Kidney capillary endothelial cell (primary cell): ENCODE results near the gene HCRTR2.
"Not testable (repeated sequence)": the region's sequence is repeated elsewhere in the genome, so short reads cannot be mapped to it uniquely, and the experiment has no call there.

Experiments
- DNase-seq: peaks from one replicate; pipeline ENCODE4 v3.0.0-alpha.2; 2018; ENCODE audit warnings: low spot score

The HCRTR2 gene

DNA sequence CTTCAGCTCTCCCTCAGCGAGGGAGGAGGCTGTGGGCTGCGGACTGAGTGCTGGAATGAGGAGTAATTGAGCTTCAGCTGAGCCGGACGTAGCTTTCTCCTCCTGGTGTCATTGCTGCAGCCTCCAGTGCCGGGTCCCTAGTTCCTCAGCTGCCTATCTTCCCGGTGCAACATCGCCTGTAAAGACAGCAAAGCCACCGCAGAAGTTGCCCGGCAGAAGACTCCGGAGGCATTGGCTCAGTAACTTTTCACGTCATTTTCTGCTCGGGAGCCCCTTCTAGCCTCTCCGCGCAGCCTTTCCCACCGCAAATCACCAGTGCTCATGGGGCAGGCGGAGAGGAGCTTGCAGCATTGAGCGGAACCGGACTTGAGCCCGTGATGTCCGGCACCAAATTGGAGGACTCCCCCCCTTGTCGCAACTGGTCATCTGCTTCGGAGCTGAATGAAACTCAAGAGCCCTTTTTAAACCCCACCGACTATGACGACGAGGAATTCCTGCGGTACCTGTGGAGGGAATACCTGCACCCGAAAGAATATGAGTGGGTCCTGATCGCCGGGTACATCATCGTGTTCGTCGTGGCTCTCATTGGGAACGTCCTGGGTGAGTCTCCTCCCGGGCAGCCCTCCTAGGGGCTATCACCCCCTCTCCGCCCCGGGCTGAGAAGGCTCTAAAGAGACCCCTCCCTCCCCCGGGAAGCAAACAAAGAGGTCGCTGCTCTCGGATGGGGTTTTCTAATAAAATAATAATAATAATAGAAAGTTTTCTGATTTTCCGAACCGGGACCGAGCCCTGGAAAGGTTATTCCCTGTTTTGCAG lies at the start of gene HCRTR2:
Gene HCRTR2, plus strand, starts transcription at position 305 of the 816 bp plus-strand sequence. Its CDS starts 73 bp downstream, at position 378.
- no peak for DNase-seq

DNA sequence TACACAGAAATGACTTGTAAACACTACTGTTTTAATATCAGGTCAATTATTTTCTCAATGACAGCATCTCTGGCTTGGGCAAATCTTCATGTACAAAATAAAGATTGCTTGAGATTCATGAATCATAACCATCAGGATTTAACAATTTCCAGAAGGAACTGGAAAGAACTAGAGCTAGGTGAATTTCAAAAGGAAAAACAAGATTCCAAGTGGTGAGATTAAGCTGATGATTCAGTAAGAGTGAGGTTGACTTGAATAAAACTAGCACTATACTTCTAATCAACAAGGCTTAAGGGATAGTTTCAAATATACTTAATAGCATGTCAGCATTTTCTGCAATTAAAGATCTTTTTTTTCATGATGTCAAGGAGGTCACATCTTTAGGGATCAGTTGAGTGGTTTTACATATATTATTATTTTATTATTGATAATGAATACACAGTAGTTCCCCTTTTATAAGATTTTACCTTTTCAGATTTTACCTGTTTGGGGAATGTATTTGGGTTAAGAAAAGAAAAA lies 43.5 kb upstream of the HCRTR2 start:
- no peak for DNase-seq

DNA sequence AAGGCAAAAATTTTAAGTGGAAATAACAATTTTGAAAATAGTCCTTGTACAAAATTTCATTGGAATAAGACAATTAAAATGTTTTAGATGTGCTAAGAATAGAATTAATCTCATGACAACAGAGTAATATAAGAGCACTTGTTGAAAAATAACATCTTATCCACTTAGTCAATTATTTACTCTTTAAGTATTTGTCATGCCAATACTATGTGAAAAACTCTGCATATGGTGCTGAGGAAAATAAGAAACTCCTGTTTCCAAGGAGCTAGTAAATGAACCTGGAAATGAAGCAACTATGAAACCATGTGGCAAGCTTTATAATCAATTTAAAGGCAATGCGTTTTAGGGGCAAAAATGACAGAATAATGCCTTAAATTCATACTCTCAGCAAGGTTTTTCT lies 42.7 kb upstream of the HCRTR2 start:
- no peak for DNase-seq

DNA sequence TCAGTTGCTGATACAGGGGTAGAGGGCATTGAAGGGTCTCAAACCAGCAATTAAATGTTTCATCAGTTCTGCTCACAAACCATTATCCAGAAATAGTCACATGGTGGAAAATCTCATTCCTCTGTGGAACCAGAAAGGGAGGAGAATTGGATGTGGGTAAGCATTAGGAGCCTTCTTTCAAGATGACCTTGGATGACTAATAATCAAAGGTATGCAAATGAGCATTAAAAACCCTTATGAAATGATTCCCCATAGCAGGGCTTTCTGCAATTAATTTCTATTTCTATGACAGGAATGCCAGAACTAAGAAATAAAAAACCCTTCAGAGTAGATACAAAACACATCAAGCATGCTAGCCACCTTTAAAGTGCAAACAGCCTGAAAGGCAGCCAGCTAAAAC lies 37.4 kb upstream of the HCRTR2 start:
- DNase-seq, result no peak

DNA sequence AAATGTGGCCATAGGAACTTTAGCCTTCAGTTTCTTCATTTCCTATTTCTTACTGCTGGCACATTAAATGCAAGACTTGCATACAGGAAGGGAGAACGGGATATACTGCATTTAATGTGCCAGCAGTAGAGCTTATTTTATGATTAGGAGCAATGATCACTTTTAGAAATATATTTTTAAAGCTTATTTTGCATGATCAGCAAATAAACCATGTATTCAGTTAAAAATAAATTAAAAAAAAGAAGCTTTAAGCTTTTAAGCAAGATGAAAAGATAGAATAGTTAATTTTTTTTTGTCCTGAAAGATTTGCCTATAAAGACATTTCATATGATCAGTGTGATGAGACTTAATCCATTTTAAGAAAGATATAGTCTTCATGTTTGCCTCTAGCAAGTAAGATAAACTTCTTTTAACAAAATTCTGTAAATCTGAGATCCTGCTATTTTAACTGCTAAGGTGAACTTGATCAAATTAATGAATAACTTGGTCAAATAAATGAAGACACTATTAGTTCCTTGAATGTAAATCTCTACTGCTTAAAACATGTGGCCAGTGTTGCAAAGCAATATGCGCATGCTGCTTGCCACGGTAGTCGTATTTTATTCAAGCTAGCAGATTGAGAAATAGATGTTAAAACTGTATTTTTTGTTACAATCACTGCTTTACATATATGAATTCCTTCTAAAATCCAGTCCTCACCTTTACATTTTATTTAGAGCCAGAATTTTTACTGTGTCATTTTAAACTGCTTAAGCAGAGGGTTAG lies 36.2 kb upstream of the HCRTR2 start:
- DNase-seq, result no peak

DNA sequence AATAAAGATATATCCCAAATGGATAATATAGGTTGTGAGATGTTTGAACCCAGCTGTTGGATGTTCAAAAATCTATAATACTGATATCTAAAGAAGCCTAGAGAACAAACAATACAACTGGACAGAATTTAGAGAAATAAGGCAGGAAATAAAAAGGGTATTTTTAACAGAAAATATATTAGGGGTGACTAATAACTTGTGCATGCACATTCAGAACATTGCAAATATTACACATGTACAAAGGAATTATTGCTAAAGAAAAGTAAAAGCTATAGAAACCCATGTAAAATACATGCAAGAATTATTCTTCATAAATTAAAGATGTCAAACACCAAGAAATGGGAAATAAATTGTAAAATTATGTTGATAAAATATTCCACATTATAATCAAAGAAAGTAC lies 32.7 kb upstream of the HCRTR2 start:
- DNase-seq, result no peak

DNA sequence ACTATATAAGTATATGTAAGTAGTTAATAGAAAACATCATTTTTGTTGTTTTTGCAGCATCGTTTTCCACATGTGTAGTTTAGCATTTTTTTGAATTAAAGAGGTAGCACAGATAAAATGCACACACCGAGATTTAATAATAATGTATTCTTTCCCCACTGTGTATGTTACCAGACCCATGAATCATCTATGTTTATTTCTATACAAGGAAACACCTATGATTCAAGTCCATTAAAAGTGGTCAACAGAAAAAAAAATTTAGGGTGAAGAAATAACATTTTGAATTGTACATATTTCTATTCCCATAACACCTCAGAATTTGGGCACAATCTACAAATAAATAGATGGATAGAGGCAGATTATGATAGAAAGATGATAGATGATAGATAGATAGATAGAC lies 31.7 kb upstream of the HCRTR2 start:
- DNase-seq, result no peak

DNA sequence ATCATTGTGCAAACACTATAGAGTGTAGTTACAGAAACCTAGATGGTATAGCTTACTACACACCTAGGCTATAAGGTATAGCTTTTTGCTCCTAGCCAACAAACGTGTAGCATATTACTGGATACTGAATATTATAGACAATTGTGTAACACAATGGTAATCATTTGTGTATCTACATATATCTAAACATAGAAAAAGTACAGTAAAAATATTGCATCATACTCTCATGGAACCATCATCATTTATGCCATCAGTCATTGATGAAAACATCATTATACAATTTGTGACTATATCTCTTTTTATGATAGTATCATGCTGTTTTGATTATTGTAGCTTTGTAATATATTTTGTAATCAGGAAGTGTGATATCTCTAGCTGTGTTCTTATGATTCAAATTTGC lies 21.0 kb upstream of the HCRTR2 start:
- no peak for DNase-seq

DNA sequence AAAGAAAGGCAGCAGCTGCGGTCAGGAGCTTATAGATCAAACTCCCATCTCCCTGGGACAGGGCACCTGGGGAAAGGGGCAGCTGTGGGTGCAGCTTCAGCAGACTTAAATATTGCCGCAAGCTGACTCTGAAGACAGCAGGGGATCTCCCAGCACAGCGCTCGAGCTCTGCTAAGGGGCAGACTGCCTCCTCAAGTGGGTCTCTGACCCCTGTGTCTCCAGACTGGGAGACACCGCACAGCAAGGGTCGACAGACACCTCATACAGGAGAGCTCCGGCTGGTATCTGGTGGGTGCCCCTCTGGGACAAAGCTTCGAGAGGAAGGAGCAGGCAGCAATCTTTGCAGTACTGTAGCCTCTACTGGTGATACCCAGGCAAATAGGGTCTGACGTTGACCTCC lies 15.5 kb upstream of the HCRTR2 start:
- DNase-seq, result not testable (repeated sequence)

DNA sequence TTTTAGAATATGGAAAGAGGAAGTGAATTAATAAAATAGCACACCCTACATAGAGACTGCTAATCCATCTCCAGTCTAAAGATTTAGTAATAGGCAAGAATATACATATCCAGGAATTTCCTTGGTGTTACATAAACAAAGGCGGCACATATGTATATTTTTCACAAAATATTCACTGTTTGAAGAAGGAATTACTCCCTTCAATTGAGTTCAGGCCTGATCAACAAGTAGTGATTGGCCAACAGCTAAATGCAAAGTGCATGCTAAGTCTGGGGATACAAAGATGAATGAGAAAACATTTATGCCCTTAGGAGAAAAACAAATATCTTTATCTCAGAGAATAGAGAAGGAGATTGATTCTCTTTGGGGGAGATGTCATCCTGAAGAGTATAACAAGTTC lies 6.5 kb upstream of the HCRTR2 start:
- DNase-seq, result no peak

DNA sequence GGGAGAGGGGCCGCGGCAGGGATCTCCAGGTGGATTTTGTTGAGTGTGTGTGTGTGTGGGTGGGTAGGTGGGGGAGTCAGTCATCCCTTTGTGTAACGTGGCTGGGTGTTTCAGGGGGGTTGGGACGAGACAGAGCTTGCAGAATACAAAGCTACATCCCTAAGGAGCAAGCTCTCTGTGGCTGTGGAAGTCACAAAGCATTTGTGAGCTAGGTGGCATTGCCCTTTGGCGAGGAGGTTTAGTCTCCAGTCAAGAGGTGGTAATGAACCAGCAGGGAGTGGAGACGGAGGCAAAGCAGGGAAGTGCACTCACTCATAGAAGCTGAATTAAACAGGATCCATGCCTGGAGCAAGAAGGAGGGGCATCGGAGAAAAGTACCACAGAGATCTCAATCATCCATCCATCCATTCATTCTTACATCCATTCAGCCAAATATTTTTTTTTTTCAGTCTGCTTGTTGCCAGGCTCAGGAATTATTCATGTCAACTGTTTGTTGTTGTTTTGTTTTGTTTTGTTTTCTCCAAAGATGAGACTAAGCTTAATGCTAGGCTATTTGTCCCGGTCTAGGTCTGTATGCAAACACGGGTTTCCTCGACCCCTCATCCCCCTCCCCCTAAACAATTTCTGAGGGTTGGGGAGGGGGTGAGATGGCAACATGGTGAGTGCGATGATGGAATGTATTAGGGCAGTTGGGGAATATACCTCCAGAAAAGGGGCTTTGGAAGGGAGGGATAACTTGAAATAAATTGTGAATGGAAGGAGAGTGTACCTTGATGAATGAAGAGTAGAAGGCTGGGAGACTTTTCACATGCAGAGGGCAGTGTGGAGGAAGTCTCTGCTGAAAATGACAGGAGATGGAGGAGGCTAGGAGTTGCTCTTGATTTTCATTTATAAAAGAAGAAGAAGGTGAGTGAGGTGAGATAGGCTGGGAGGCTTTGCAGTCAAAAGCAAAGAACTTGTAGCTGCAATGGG lies 1.0 kb downstream of the HCRTR2 start:
- DNase-seq, result no peak

DNA sequence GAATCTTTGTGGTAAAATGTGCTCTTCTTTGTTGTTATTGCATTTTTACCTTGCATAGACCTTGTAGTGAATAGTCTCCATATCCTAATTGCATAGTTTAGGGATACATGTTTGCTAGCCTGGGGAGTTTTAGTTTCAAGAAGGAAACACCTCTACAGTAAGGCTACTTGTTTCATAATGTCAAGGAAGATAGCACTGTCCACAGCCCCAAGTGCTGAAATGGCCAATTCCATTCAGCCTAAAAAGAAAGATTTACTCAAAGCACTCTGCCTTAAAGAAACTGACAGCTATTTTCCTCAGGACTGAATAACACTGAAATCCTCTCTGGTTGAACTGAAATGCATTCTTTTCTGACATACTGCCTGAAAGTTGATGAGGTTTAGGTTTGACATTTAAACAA lies 2.6 kb downstream of the HCRTR2 start:
- DNase-seq, result no peak

DNA sequence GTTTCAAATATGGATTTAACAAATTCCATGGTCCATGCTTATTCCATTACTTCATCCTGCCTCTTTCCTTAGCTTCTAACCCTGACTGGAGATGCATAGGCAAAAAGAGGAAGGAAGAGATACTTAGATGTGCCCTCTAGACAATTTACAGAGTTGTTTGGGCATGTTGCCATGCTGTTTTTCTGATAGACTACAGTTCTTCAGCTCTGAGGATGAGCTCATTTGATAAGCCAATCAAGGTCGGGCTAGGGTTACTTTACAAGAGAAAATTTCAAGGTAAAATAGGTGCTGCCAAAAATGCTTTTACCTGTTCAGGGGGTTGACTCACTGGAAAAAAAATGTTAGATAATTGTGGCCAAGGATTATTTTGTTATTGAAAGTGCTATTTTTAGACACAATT lies 5.9 kb downstream of the HCRTR2 start:
- DNase-seq, result no peak

DNA sequence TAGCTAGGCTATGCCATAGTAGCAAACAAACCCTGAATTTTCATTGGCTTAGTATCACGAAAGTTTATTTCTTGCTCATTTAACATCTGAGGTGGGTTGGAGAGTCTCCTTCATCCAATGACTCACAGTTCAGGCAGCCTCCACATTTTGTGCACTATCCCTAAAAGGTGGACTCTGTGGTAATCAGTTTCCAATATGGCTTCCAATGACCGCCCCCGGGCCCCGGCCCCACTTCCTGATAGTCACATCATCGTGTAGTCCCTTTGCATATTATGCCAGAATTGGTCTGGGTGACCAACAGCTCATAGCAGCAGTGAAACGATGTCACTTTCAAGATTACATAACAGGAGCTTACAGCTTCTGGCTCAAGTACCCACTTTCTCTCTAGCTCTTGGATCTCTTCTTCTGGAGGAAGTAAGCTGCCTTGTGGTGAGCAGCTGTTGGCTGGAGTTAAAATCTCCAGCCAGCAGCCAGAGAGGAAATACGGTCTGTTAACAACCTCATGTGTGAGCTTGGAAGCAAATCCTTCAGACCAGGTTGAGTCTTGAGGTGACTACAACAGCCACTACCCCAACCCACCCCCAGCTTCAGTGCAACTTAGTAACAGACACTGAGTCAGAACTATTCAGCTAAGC lies 7.8 kb downstream of the HCRTR2 start:
- DNase-seq, result no peak

DNA sequence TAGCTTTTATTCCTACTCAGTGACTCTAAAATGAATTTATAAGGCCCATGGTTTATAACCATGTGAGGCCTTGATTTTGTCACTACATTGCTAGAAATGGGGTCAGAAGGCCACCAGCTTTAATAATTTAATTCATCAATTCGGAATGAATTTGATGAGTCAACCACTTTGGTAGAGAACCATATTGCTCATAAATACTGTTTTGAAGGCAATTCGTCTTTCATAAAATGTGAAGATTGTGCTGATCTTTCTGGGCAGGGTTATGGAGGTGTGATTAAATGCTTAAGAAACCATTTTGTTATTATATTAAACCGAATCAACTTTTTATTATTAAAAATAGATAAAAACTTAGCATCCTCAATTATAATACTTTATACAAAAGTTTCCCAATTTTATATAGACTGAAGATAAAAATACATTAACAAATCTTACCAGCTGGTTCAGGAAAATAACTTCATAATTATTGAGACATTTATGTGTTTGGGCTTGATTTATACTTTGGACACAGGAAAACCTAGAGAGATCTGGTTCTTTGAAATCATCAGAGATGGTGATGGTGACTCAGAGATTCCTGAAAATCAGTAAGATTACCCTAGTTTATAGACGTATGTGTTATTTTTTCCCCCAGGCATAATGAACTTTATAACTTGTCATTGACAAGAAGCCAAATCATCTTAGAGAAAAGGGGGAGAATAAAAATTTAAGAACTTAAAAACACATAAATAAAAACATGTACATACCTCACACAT lies 10.6 kb downstream of the HCRTR2 start:
- DNase-seq, result no peak

DNA sequence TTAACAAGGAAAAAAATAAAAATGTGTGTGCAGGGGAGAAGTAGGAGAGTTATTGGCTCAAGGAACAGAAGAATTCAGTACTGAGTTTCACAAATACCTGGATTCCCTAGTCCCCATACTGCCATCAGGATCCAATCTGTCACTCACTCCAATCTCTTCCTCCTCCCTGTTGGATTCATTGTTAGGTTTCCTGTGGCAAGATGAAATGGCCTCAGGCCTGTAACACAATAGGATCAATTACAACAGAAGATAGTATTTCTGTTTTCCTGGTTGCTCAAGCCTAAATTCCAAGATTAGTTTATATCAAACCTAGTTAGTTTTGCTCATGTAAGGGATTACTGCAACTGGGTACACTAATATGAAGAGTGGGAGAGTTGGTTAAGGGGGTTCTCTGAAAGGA lies 24.4 kb downstream of the HCRTR2 start:
- no peak for DNase-seq

DNA sequence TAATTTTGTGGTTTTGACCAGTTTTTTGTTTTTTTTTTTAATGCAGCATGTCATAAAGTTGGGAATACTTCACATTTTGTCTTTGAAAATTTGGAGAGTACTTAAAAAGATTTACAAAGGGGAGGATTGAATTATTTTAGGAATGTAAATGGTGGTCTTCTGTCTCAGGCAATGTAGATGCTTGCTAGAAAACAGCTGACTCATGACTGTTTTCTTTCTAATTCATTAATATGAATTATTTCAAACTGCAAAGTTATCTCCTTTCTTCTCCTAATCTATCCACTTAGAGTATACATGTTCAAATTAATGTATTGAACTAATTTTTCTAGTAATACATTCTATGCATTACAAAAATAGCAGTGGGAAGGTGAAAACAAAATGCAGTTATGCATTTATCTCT lies 24.9 kb downstream of the HCRTR2 start:
- no peak for DNase-seq

DNA sequence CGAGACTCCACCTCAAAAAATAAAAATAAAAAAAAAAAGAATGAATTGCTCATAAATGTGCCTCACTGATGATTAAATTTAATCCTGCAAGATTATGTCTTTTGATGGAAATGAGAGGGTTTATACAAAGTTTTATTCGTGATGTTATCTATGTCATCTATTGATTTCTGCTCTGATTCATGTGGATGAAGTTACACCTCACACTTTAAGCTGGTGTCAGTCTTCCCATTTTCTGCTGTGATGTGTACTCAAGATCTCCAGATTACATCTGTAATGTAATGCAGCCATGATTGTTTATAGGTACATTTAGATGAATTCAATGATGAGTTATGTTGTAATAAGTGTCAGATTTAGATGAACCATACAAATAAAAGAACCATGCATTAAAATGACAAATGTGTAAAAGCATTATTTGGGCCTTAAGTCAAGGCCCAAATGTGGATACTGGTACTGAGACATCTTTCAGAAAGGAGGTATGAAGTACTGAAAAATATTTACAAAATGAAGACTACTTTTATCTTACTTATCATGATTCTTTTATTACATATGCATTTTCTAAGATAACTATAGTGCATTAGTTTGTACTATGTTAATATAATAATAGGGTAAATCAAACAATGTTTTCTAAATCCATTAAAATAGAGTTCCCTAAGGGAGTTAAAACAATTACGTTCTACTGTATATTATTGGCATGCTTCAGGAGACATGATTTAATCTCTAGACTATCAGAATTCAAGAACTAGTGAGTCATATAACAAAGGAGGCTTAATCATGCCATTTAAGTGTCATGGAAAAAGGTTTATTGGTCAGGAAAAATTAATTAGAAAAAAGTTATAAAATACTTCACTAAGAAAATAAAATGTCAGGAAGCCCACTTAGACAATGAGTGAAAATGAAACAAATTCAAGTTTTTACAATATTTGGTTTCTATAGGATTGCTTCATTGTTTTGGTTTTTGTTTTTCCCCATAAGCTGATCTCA lies 34.5 kb downstream of the HCRTR2 start:
- DNase-seq, result no peak

DNA sequence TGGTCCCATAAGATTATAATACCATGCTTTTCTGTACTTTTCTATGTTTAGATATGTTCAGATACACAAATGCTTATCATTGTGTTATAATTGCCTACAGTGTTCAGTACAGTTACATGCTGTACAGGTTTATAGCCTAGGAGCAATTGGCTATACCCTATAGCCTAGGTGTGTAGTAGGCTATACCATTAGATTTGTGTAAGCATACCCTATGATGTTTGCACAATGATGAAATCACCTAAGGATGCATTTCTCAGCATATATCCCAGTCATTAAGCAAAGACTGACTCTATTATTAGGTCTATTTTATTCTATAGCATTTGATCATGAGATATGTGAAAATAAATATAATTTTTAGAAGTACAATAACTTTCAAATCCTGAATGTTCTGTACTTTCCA lies 36.6 kb downstream of the HCRTR2 start:
- DNase-seq, result no peak

DNA sequence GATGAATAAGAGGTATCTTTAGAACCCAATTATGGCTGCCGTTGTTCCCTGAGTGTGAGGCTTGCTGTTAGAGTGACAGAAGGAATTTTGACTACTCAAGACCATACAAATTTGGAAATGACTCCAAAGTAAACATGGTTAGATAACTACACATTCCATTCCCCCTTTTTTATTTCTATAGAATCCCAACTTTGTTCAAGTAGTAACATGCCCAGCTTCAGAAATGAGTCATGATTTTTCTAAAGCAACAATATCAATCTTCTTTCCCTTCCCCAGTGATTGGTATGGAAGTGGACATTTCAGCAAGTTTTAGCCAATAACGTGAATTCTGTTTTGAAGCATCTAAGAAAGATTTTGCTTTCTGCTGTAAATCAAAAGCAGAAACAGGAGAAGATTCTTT lies 37.8 kb downstream of the HCRTR2 start:
- no peak for DNase-seq
